Transverse colon (tissue), 4 donors: ENCODE data around the gene EFR3B. TPM values are rescaled to one million over a fixed set of nuclear protein-coding genes. Genes with fewer than 3 reads are reported as not detected.

Source experiments
- DNase-seq: peaks from one replicate; pipeline ENCODE4 v3.0.0-alpha.2; 2019
- H3K27ac ChIP-seq, 4 donors: fragments of 200-600 bp; sonication (generic); 2 replicates each; pipeline ENCODE4 v1.5.1; 2016 to 2018; ENCODE audit warnings: inconsistent platforms in 4 of 4
- H3K27me3 ChIP-seq: fragments of 200-600 bp; sonication (generic); 2 replicates; pipeline ENCODE4 v1.5.1; 2017; ENCODE audit warnings: inconsistent platforms
- H3K36me3 ChIP-seq, 4 donors: fragments of 200-600 bp; sonication (generic); 2 replicates each; pipeline ENCODE4 v1.5.1; 2017 to 2019; ENCODE audit warnings: inconsistent platforms in 4 of 4
- H3K4me1 ChIP-seq, 4 donors: fragments of 200-600 bp; sonication (generic); 2 replicates each; pipeline ENCODE4 v1.5.1; 2017 to 2020; ENCODE audit warnings: inconsistent platforms in 4 of 4
- H3K4me3 ChIP-seq, 4 donors: fragments of 200-600 bp; sonication (generic); 1 replicate in 1 of 4; 2 replicates in 3 of 4; pipeline versions ENCODE4 v1.5.1 to v1.6.1; 2017 to 2019; ENCODE audit warnings: inconsistent platforms in 4 of 4
- H3K9me3 ChIP-seq, 2 donors: fragments of 200-600 bp; sonication (generic); 2 replicates each; pipeline ENCODE4 v1.5.1; 2017 to 2019; ENCODE audit warnings: inconsistent platforms in 2 of 2
- CTCF ChIP-seq, 5 experiments: fragments of 200-600 bp in 3 of 5; fragments of 450-650 bp in 2 of 5; sonication (generic) in 3 of 5; IDR thresholded peaks; 1 replicate in 2 of 5; 2 replicates in 3 of 5; pipeline ENCODE4 v1.5.1; 2016 to 2017; ENCODE audit warnings: antibody characterized with exemption in 5 of 5, inconsistent platforms in 3 of 5, mild to moderate bottlenecking in 2 of 5, moderate library complexity in 1 of 5
- EP300 ChIP-seq: sonication (generic); formaldehyde crosslinking; IDR thresholded peaks from one replicate; pipeline ENCODE4 v1.6.1; 2017; ENCODE audit warnings: antibody characterized with exemption, low read depth
- POLR2A ChIP-seq: fragments of 450-650 bp; IDR thresholded peaks from one replicate; pipeline ENCODE4 v1.6.1; 2016; ENCODE audit warnings: antibody characterized with exemption, mild to moderate bottlenecking, moderate library complexity
- POLR2AphosphoS5 ChIP-seq, 3 donors: sonication (generic); formaldehyde crosslinking; IDR thresholded peaks; one replicate each; pipeline ENCODE4 v1.6.1; 2016; ENCODE audit warnings: antibody characterized with exemption in 3 of 3
- WGBS, 2 donors: methylation state at CpG; one replicate each; pipeline ENCODE4 v1.1.5; 2018; ENCODE audit warnings: low coverage in 1 of 2; 5-methylcytosine and 5-hydroxymethylcytosine counted together
- in situ Hi-C, 4 donors: fragments of 200-750 bp; cut with MboI; loops; one replicate each; pipeline versions ENCODE4 v1.15.0 to v1.15.1; 2017; ENCODE audit warnings: low sequenced_read_pairs in 3 of 4, low pct_ligation_motif_present in 1 of 4, low pct_unique_long_range_greater_than_20kb in 1 of 4
- intact Hi-C: fragments of 100-400 bp; cut with DNase I; formaldehyde crosslinking; loops from one replicate; pipeline ENCODE4 v1.15.1; 2023; ENCODE audit warnings: low total_unique reads
- total RNA-seq, 4 donors: library from RNA; depleted of rRNA; stranded (reverse); fragments of >200 nt; gene quantifications; one replicate each; pipeline ENCODE4 v1.1.0, GENCODE V29; 2016

Gene EFR3B
- total RNA-seq, 4 donors from 2014 or later, result under 0.01 to 1.4 (median 0.70) TPM

- no peak for TF ChIP-seq CTCF (IDR thresholded peaks at IDR 0.05)
- no peak for TF ChIP-seq POLR2AphosphoS5 (IDR thresholded peaks at IDR 0.05)
- no peak for TF ChIP-seq POLR2A
- TF ChIP-seq EP300, result no peak
- H3K36me3 ChIP-seq, result no peaks in the 10 kb centered on the region
- no peak overlapping the region for H3K27ac ChIP-seq
- in situ Hi-C loops (no loop called here), intact Hi-C loops (no loop called here)
- no peaks in the 10 kb centered on the region for H3K27me3 ChIP-seq
- no peaks in the 10 kb centered on the region for H3K9me3 ChIP-seq
- no peaks in the 10 kb centered on the region for H3K4me1 ChIP-seq
- H3K4me3 ChIP-seq, result no peak overlapping the region
- 74 to 87% methylated on average over 9 of the region's 9 CpGs for WGBS, 2 donors
- no peak for DNase-seq
These were observed 13.6 kb downstream of the EFR3B start for GRCh38 chr2:25055376-25055920.

GRCh38 chr2:25056098-25056821 lies 14.4 kb downstream of the EFR3B start:
- in situ Hi-C loops (no loop called here), intact Hi-C loops (no loop called here)
- DNase-seq, result no peak
- Histone ChIP-seq H3K27me3 (no peaks in the 10 kb centered on the region), H3K9me3 (no peaks in the 10 kb centered on the region), H3K27ac (no peak overlapping the region), H3K36me3 (no peaks in the 10 kb centered on the region), H3K4me1 (no peaks in the 10 kb centered on the region), H3K4me3 (no peak overlapping the region)
- no peak for TF ChIP-seq CTCF (IDR thresholded peaks at IDR 0.05)
- no peak for TF ChIP-seq EP300
- no peak for TF ChIP-seq POLR2AphosphoS5 (IDR thresholded peaks at IDR 0.05)
- no peak for TF ChIP-seq POLR2A
- WGBS, 2 donors, result 40 to 68% methylated on average over 5 to 9 of the region's 9 CpGs

- Histone ChIP-seq H3K4me3 (no peak overlapping the region), H3K27me3 (no peaks in the 10 kb centered on the region), H3K27ac (no peak overlapping the region), H3K9me3 (no peaks in the 10 kb centered on the region), H3K36me3 (no peaks in the 10 kb centered on the region), H3K4me1 (no peaks in the 10 kb centered on the region)
- in situ Hi-C loops, result no loop called here
- TF ChIP-seq CTCF (IDR thresholded peaks at IDR 0.05) (no peak), POLR2A (no peak), POLR2AphosphoS5 (IDR thresholded peaks at IDR 0.05) (no peak), EP300 (no peak)
- DNase-seq, result no peak
- intact Hi-C loops, result no loop called here
- 94% methylated on average over 11 of the region's 11 CpGs; no CpG with 5 or more reads in 1 of the 2 donors for WGBS, 2 donors
These were observed 20.6 kb downstream of the EFR3B start for GRCh38 chr2:25062511-25062917.

GRCh38 chr2:25063876-25064660 lies 22.2 kb downstream of the EFR3B start:
- intact Hi-C loops (no loop called here), in situ Hi-C loops (no loop called here)
- TF ChIP-seq POLR2A (no peak), CTCF (IDR thresholded peaks at IDR 0.05) (no peak), EP300 (no peak), POLR2AphosphoS5 (IDR thresholded peaks at IDR 0.05) (no peak)
- WGBS, 2 donors, result 72 to 75% methylated on average over 1 to 13 of the region's 13 CpGs
- Histone ChIP-seq H3K27me3 (no peaks in the 10 kb centered on the region), H3K4me3 (no peak overlapping the region), H3K9me3 (no peaks in the 10 kb centered on the region), H3K4me1 (no peaks in the 10 kb centered on the region), H3K36me3 (no peaks in the 10 kb centered on the region), H3K27ac (no peak overlapping the region)
- no peak for DNase-seq
